Panc1 (cell line): ENCODE results near the gene TMPRSS2. TPM values are rescaled to one million over a fixed set of nuclear protein-coding genes. Genes with fewer than 3 reads are reported as not detected.

Experiments used
- ATAC-seq: fragments of 200-7000 bp; cut with Tn5 transposase; 2 replicates; pipeline ENCODE4 v1.9.1; 2020; ENCODE audit warnings: mild to moderate bottlenecking, moderate library complexity
- BruUV-seq: library from RNA; stranded (reverse); fragments of 400-500 nt; replicated peaks from 2 replicates; lab custom pipeline; 2021; lab: Mats Ljungman, UMichigan
- CTCF ChIA-PET: fragments of 300-600 bp; sonication (Branson Sonifier 250); formaldehyde crosslinking; loops from one replicate; lab custom pipeline; 2022; ENCODE audit warnings: antibody characterized with exemption; lab: Charles Lee
- POLR2A ChIA-PET: fragments of 300-600 bp; sonication (Branson Sonifier 250); formaldehyde crosslinking; loops from one replicate; lab custom pipeline; 2022; ENCODE audit warnings: antibody characterized with exemption; lab: Charles Lee
- DNase-seq: peaks from one replicate; pipeline ENCODE4 v3.0.0-alpha.2; 2010; ENCODE audit warnings: low read depth, low spot score
- H3K27ac ChIP-seq: 2 replicates; pipeline ENCODE4 v1.5.1; 2011; ENCODE audit warnings: mild to moderate bottlenecking, low read length, inconsistent platforms
- H3K27me3 ChIP-seq: fragments of 200-500 bp; sonication (Bioruptor generic); 2 replicates; pipeline ENCODE4 v1.6.0; 2014; ENCODE audit warnings: low read length, inconsistent platforms; ENCODE audit not compliant: control insufficient read depth, insufficient read depth
- H3K36me3 ChIP-seq: fragments of 200-500 bp; sonication (Bioruptor generic); 2 replicates; pipeline ENCODE4 v1.5.1; 2014; ENCODE audit warnings: inconsistent platforms, mild to moderate bottlenecking, low read length, moderate library complexity; ENCODE audit not compliant: control insufficient read depth, insufficient read depth
- H3K4me1 ChIP-seq: 2 replicates; pipeline ENCODE4 v1.5.1; 2011; ENCODE audit warnings: inconsistent platforms, mild to moderate bottlenecking, low read length, moderate library complexity; ENCODE audit not compliant: control insufficient read depth, insufficient read depth
- H3K4me3 ChIP-seq, 2 experiments: 2 replicates each; pipeline ENCODE4 v1.5.1; 2011 to 2012; ENCODE audit warnings: low read depth in 2 of 2, low read length in 2 of 2, mild to moderate bottlenecking in 2 of 2, inconsistent platforms in 1 of 2, moderate library complexity in 1 of 2
- H3K9me3 ChIP-seq: fragments of 200-500 bp; sonication (Bioruptor generic); 2 replicates; pipeline ENCODE4 v1.5.1; 2014; ENCODE audit warnings: low read depth, mild to moderate bottlenecking, inconsistent platforms, low read length, moderate library complexity; ENCODE audit not compliant: control insufficient read depth, insufficient read depth
- CTCF ChIP-seq: fragments of 450-650 bp; IDR thresholded peaks from 2 replicates; pipeline ENCODE4 v1.5.1; 2017; ENCODE audit warnings: mild to moderate bottlenecking
- POLR2AphosphoS5 ChIP-seq: IDR thresholded peaks from 2 replicates; pipeline ENCODE4 v1.6.1; 2012; ENCODE audit warnings: mild to moderate bottlenecking, low read depth, low read length, moderate library complexity
- REST ChIP-seq, 2 experiments: IDR thresholded peaks; 2 replicates each; pipeline ENCODE4 v1.6.1; 2011 to 2012; ENCODE audit warnings: low read depth in 2 of 2, control low read depth in 1 of 2, low read length in 1 of 2, mild to moderate bottlenecking in 1 of 2, moderate library complexity in 1 of 2; ENCODE audit not compliant: insufficient read depth in 1 of 2
- SIN3A ChIP-seq: IDR thresholded peaks from 2 replicates; pipeline ENCODE4 v1.6.1; 2012; ENCODE audit warnings: low read depth, mild to moderate bottlenecking, low read length, moderate library complexity, borderline replicate concordance; ENCODE audit not compliant: insufficient read depth
- TCF7L2 ChIP-seq: IDR thresholded peaks from 2 replicates; pipeline ENCODE4 v1.6.1; 2011; ENCODE audit warnings: mild to moderate bottlenecking, low read depth, low read length, inconsistent platforms
- in situ Hi-C: cut with HindIII; loops from 2 replicates; pipeline ENCODE4 v1.10.0; 2016; ENCODE audit warnings: low sequenced_read_pairs, low pct_unique_long_range_greater_than_20kb
- intact Hi-C: fragments of 100-400 bp; cut with micrococcal nuclease; formaldehyde crosslinking; loops from one replicate; pipeline ENCODE4 v1.10.0; 2022; ENCODE audit not compliant: unreplicated experiment
- total RNA-seq: library from RNA; stranded (reverse); gene quantifications from one replicate; pipeline ENCODE4 v1.2.1, GENCODE V29; 2021; ENCODE audit not compliant: unreplicated experiment

Gene TMPRSS2
- total RNA-seq, 1 experiment from 2014 or later: 111 TPM

GRCh38 chr21:41477641-41478318 is 30.2 kb downstream of the TMPRSS2 start:
- ChIA-PET POLR2A (no interaction called here), CTCF (no interaction called here)
- Histone ChIP-seq H3K4me3 (no peak overlapping the region), H3K27ac (peak overlapping the region; percentile 48), H3K36me3 (peaks cover 2% of the 10 kb centered on the region), H3K9me3 (no peaks in the 10 kb centered on the region), H3K4me1 (peaks cover 17% of the 10 kb centered on the region), H3K27me3 (no peaks in the 10 kb centered on the region)
- TF ChIP-seq CTCF: no peak
- TF ChIP-seq TCF7L2: 0 out of 2 replicates have a peak, but pooled peaks have one; percentile 30
- TF ChIP-seq SIN3A: no peak
- DNase-seq (no peak), ATAC-seq (peak; percentile 45)
- in situ Hi-C loops: no loop called here
- no TSS peak for BruUV-seq
- intact Hi-C loops: no loop called here

- H3K4me1 ChIP-seq: peaks cover 17% of the 10 kb centered on the region
- H3K36me3 ChIP-seq: peaks cover 2% of the 10 kb centered on the region
- CTCF ChIA-PET: no interaction called here
- no peak overlapping the region for H3K4me3 ChIP-seq
- H3K27ac ChIP-seq: no peak overlapping the region
- no peaks in the 10 kb centered on the region for H3K27me3 ChIP-seq
- DNase-seq (no peak), ATAC-seq (peak; percentile 54)
- in situ Hi-C loops (no loop called here), intact Hi-C loops (no loop called here)
- BruUV-seq: no TSS peak
- POLR2A ChIA-PET: no interaction called here
- H3K9me3 ChIP-seq: no peaks in the 10 kb centered on the region
- TF ChIP-seq POLR2AphosphoS5 (no peak), REST (IDR thresholded peaks at IDR 0.05; ENCODE audit: insufficient read depth in 1 of 2, low read depth in 2 of 2, low read length in 1 of 2) (no peak), SIN3A (no peak), TCF7L2 (no peak), CTCF (no peak)
These were observed 32.1 kb downstream of the TMPRSS2 start for GRCh38 chr21:41475714-41476420.
